Posterior vena cava (tissue), 2 donors: Measurements from ENCODE around the gene TPM2. TPM values are rescaled to one million over a fixed set of nuclear protein-coding genes. Genes with fewer than 3 reads are reported as not detected.
A peak's percentile ranks its signal among the peaks of the same experiment; 100 is the strongest.

Source experiments
- DNase-seq: peaks from one replicate; pipeline ENCODE4 v3.0.0-alpha.2; 2020; ENCODE audit warnings: low spot score
- intact Hi-C, 2 donors: fragments of 100-400 bp; cut with DNase I; formaldehyde crosslinking; loops; one replicate each; pipeline versions ENCODE4 v1.14.1 to v1.14.2; 2022 to 2023
- total RNA-seq, 2 donors: library from RNA; stranded (reverse); fragmentation: NEBNext Ultra II Directional; extraction: Animal tissue kit (Norgen Biotek cat#: 25700); gene quantifications; one replicate each; pipeline ENCODE4 v1.2.1, GENCODE V29; 2021
- donor health status: DM: yes; HTN: yes; CAD: no.
- donor health status: DM: yes; HTN: yes; CAD: no.

The TPM2 gene
- total RNA-seq, 2 donors from 2014 or later: 2,096 to 3,529 TPM

GRCh38 chr9:35683323-35683722 lies 6.4 kb downstream of the TPM2 start:
- intact Hi-C loops: no loop called here
- no peak for DNase-seq

GRCh38 chr9:35682520-35683315 lies 7.0 kb downstream of the TPM2 start:
- peak; percentile 62 for DNase-seq
- intact Hi-C loops: no loop called here

- intact Hi-C loops: no loop called here
- DNase-seq: peak; percentile 77
Measured at GRCh38 chr9:35682051-35682450, 7.7 kb downstream of the TPM2 start.

- intact Hi-C loops: no loop called here
- DNase-seq: peak; percentile 76
Measured at GRCh38 chr9:35681341-35682002, 8.3 kb downstream of the TPM2 start.

GRCh38 chr9:35680331-35681105 lies 9.2 kb downstream of the TPM2 start:
- intact Hi-C loops: no loop called here
- peak; percentile 59 for DNase-seq

- intact Hi-C loops: no loop called here
- peak; percentile 58 for DNase-seq
Measured at GRCh38 chr9:35679766-35680330, 9.9 kb downstream of the TPM2 start.

GRCh38 chr9:35679091-35679490 lies 10.6 kb downstream of the TPM2 start:
- intact Hi-C loops: no loop called here
- peak; percentile 24 for DNase-seq

GRCh38 chr9:35675732-35676392 lies 13.9 kb downstream of the TPM2 start:
- DNase-seq: peak; percentile 82
- intact Hi-C loops: no loop called here

- intact Hi-C loops: no loop called here
- DNase-seq: peak; percentile 68
Measured at GRCh38 chr9:35675204-35675603, 14.5 kb downstream of the TPM2 start.

GRCh38 chr9:35674025-35674361 lies 15.7 kb downstream of the TPM2 start:
- DNase-seq: no peak
- intact Hi-C loops: no loop called here

- intact Hi-C loops: no loop called here
- peak; percentile 46 for DNase-seq
Measured at GRCh38 chr9:35673132-35674024, 16.3 kb downstream of the TPM2 start, which contains the start of gene CA9. TSS of gene CA9 (plus strand) at chr9:35673928. CDS start at chr9:35673960, 32 bp downstream.

GRCh38 chr9:35669331-35670145 lies 20.2 kb downstream of the TPM2 start:
- intact Hi-C loops: loop anchor here in 1 of 2 donors (10.0 kb wide), 1 partner anchor 145 kb away; the partner anchor contains the start of genes HINT2 and SPAG8
- DNase-seq: no peak

GRCh38 chr9:35667939-35668338 lies 21.8 kb downstream of the TPM2 start:
- intact Hi-C loops: loop anchor here in 1 of 2 donors (10.0 kb wide), 1 partner anchor 147 kb away; the partner anchor contains the start of genes HINT2 and SPAG8
- no peak for DNase-seq

GRCh38 chr9:35666549-35666948 lies 23.2 kb downstream of the TPM2 start:
- intact Hi-C loops: loop anchor here in 1 of 2 donors (10.0 kb wide), 1 partner anchor 148 kb away; the partner anchor contains the start of genes HINT2 and SPAG8
- no peak for DNase-seq

GRCh38 chr9:35666045-35666444 lies 23.7 kb downstream of the TPM2 start:
- no peak for DNase-seq
- intact Hi-C loops: loop anchor here in 1 of 2 donors (10.0 kb wide), 1 partner anchor 149 kb away; the partner anchor contains the start of genes HINT2 and SPAG8

GRCh38 chr9:35665471-35665818 lies 24.3 kb downstream of the TPM2 start:
- DNase-seq: no peak
- intact Hi-C loops: loop anchor here in 1 of 2 donors (10.0 kb wide), 1 partner anchor 149 kb away; the partner anchor contains the start of genes HINT2 and SPAG8
